ENCODE data around the gene ADGRL2. TPM values are rescaled to one million over a fixed set of nuclear protein-coding genes. Genes with fewer than 3 reads are reported as not detected.

ADGRL2 gene
- total RNA-seq, 1 experiment from 2014 or later: 0.51 TPM

GRCh38 chr1:81820765-81821164 lies 20.0 kb downstream of the ADGRL2 start:
- Histone ChIP-seq H3K27me3 (ENCODE audit: low read length) (peaks cover 76% of the 10 kb centered on the region), H4K20me1 (ENCODE audit: low read length) (no peaks in the 10 kb centered on the region), H3K79me2 (ENCODE audit: low read length) (no peaks in the 10 kb centered on the region), H3K27ac (ENCODE audit: low read length) (no peak overlapping the region), H3K4me1 (ENCODE audit: insufficient read depth, low read length) (no peaks in the 10 kb centered on the region), H3K9me2 (replicated peaks; ENCODE audit: low read length) (no peaks in the 10 kb centered on the region), H3K9me3 (ENCODE audit: low read length) (no peaks in the 10 kb centered on the region), H2AFZ (ENCODE audit: low read length) (no peak overlapping the region), H3K9ac (ENCODE audit: low read length) (no peak overlapping the region), H3K4me3 (ENCODE audit: low read length) (no peak overlapping the region), H3K4me2 (ENCODE audit: low read length) (no peak overlapping the region), H3F3A (ENCODE audit: low read length, unreplicated experiment) (no peaks in the 10 kb centered on the region), H3K36me3 (ENCODE audit: low read depth, low read length) (no peaks in the 10 kb centered on the region)
- POLR2A ChIA-PET (ENCODE audit: unreplicated experiment): no interaction called here
- ATAC-seq (no peak), DNase-seq (no peak)
- no peak for TF ChIP-seq CTCF (conservative IDR thresholded peaks at IDR 0.05; ENCODE audit: low read depth, low read length)
- no peak for TF ChIP-seq EZH2phosphoT487 (IDR thresholded peaks at IDR 0.05; ENCODE audit: borderline replicate concordance, low read length)
- TF ChIP-seq EZH2 (IDR thresholded peaks at IDR 0.05; ENCODE audit: low read length, unreplicated experiment): no peak
- BruUV-seq (replicated peaks): no TSS peak
- intact Hi-C loops (cut with micrococcal nuclease): no loop called here
- CTCF ChIA-PET: no interaction called here

- Histone ChIP-seq H3F3A (ENCODE audit: low read length, unreplicated experiment) (no peaks in the 10 kb centered on the region), H3K4me3 (ENCODE audit: low read length) (no peak overlapping the region), H3K79me2 (ENCODE audit: low read length) (no peaks in the 10 kb centered on the region), H3K27ac (ENCODE audit: low read length) (no peak overlapping the region), H3K4me1 (ENCODE audit: insufficient read depth, low read length) (no peaks in the 10 kb centered on the region), H3K36me3 (ENCODE audit: low read depth, low read length) (no peaks in the 10 kb centered on the region), H3K9me2 (replicated peaks; ENCODE audit: low read length) (no peaks in the 10 kb centered on the region), H3K4me2 (ENCODE audit: low read length) (no peak overlapping the region), H4K20me1 (ENCODE audit: low read length) (no peaks in the 10 kb centered on the region), H3K9ac (ENCODE audit: low read length) (no peak overlapping the region), H3K27me3 (ENCODE audit: low read length) (peaks cover 72% of the 10 kb centered on the region), H2AFZ (ENCODE audit: low read length) (no peak overlapping the region), H3K9me3 (ENCODE audit: low read length) (no peaks in the 10 kb centered on the region)
- intact Hi-C loops (cut with micrococcal nuclease): no loop called here
- no TSS peak for BruUV-seq (replicated peaks)
- ChIA-PET POLR2A (ENCODE audit: unreplicated experiment) (no interaction called here), CTCF (no interaction called here)
- DNase-seq (no peak), ATAC-seq (no peak)
- TF ChIP-seq EZH2 (IDR thresholded peaks at IDR 0.05; ENCODE audit: low read length, unreplicated experiment): no peak
- no peak for TF ChIP-seq EZH2phosphoT487 (IDR thresholded peaks at IDR 0.05; ENCODE audit: borderline replicate concordance, low read length)
- TF ChIP-seq CTCF (conservative IDR thresholded peaks at IDR 0.05; ENCODE audit: low read depth, low read length): no peak
These were observed 22.3 kb downstream of the ADGRL2 start for GRCh38 chr1:81823082-81823481.

GRCh38 chr1:81824759-81825158 lies 24.0 kb downstream of the ADGRL2 start:
- DNase-seq (no peak), ATAC-seq (no peak)
- H3K9me2 ChIP-seq (replicated peaks; ENCODE audit: low read length): no peaks in the 10 kb centered on the region
- no peaks in the 10 kb centered on the region for H3K4me1 ChIP-seq (ENCODE audit: insufficient read depth, low read length)
- H3K79me2 ChIP-seq (ENCODE audit: low read length): no peaks in the 10 kb centered on the region
- H3K4me2 ChIP-seq (ENCODE audit: low read length): no peak overlapping the region
- ChIA-PET POLR2A (ENCODE audit: unreplicated experiment) (no interaction called here), CTCF (no interaction called here)
- peaks cover 67% of the 10 kb centered on the region for H3K27me3 ChIP-seq (ENCODE audit: low read length)
- no peaks in the 10 kb centered on the region for H3K9me3 ChIP-seq (ENCODE audit: low read length)
- H3F3A ChIP-seq (ENCODE audit: low read length, unreplicated experiment): no peaks in the 10 kb centered on the region
- no peak overlapping the region for H2AFZ ChIP-seq (ENCODE audit: low read length)
- no peak overlapping the region for H3K9ac ChIP-seq (ENCODE audit: low read length)
- BruUV-seq (replicated peaks): no TSS peak
- intact Hi-C loops (cut with micrococcal nuclease): no loop called here
- no peaks in the 10 kb centered on the region for H4K20me1 ChIP-seq (ENCODE audit: low read length)
- H3K36me3 ChIP-seq (ENCODE audit: low read depth, low read length): no peaks in the 10 kb centered on the region
- H3K27ac ChIP-seq (ENCODE audit: low read length): no peak overlapping the region
- no peak overlapping the region for H3K4me3 ChIP-seq (ENCODE audit: low read length)
- TF ChIP-seq CTCF (conservative IDR thresholded peaks at IDR 0.05; ENCODE audit: low read depth, low read length) (no peak), EZH2 (IDR thresholded peaks at IDR 0.05; ENCODE audit: low read length, unreplicated experiment) (no peak), EZH2phosphoT487 (IDR thresholded peaks at IDR 0.05; ENCODE audit: borderline replicate concordance, low read length) (no peak)

All from PC-3 (cell line).